HL-60 (cell line): ENCODE measurements around the gene BCL2L1.
A peak's percentile ranks its signal among the peaks of the same experiment; 100 is the strongest.

Experiments
- DNase-seq, 2 experiments: peaks; one replicate each; pipeline ENCODE4 v3.0.0-alpha.2; 2010 to 2020; ENCODE audit warnings: low read depth in 1 of 2, low spot score in 1 of 2
- H3K27ac ChIP-seq: fragments of 250-450 bp; sonication (Bioruptor Pico); replicated peaks from 2 replicates; pipeline ENCODE4 v1.5.1; 2020; ENCODE audit warnings: mild to moderate bottlenecking, moderate library complexity
- H3K27me3 ChIP-seq: fragments of 250-450 bp; sonication (Bioruptor Pico); 2 replicates; pipeline ENCODE4 v1.5.1; 2021; ENCODE audit warnings: mild to moderate bottlenecking, moderate library complexity; ENCODE audit not compliant: insufficient read depth, poor library complexity, severe bottlenecking
- H3K4me3 ChIP-seq: replicated peaks from 2 replicates; pipeline ENCODE4 v1.5.1; 2011; ENCODE audit warnings: mild to moderate bottlenecking, control low read depth, low read length; ENCODE audit not compliant: insufficient read depth
- CTCF ChIP-seq: IDR thresholded peaks from one replicate; pipeline ENCODE4 v1.5.1; 2011; ENCODE audit warnings: low read length, control low read depth, inconsistent platforms; ENCODE audit not compliant: insufficient read depth
- GABPA ChIP-seq: IDR thresholded peaks from 2 replicates; pipeline ENCODE4 v1.6.1; 2012; ENCODE audit warnings: low read depth
- POLR2AphosphoS5 ChIP-seq: IDR thresholded peaks from 2 replicates; pipeline ENCODE4 v1.6.1; 2012; ENCODE audit warnings: low read depth
- REST ChIP-seq: IDR thresholded peaks from 2 replicates; pipeline ENCODE4 v1.6.1; 2012; ENCODE audit warnings: low read depth; ENCODE audit not compliant: insufficient replicate concordance
- SPI1 ChIP-seq: IDR thresholded peaks from 2 replicates; pipeline ENCODE4 v1.6.1; 2012; ENCODE audit warnings: low read depth, mild to moderate bottlenecking, borderline replicate concordance

The BCL2L1 gene

GRCh38 chr20:31746068-31746878 is 23.6 kb upstream of the BCL2L1 start:
- no peak overlapping the region for H3K27ac ChIP-seq
- TF ChIP-seq GABPA, result no peak
- TF ChIP-seq REST, result no peak
- no peak for TF ChIP-seq SPI1
- TF ChIP-seq CTCF, result no peak
- no peak for TF ChIP-seq POLR2AphosphoS5

GRCh38 chr20:31740656-31741323 is 18.1 kb upstream of the BCL2L1 start:
- peak overlapping the region; percentile 85 for H3K4me3 ChIP-seq
- DNase-seq, result no peak
- no peak for TF ChIP-seq POLR2AphosphoS5
- no peak for TF ChIP-seq REST
- no peak for TF ChIP-seq SPI1
- TF ChIP-seq CTCF, result no peak
- no peak for TF ChIP-seq GABPA
- H3K27me3 ChIP-seq, result no peaks in the 10 kb centered on the region
- no peak overlapping the region; the same call in 1 of the 2 replicates for H3K27ac ChIP-seq

More at GRCh38 chr20:31746068-31746878, 23.6 kb upstream of the BCL2L1 start:
- Histone ChIP-seq H3K4me3 (no peak overlapping the region), H3K27me3 (no peaks in the 10 kb centered on the region)
- DNase-seq, result no peak

- H3K27me3 ChIP-seq, result no peaks in the 10 kb centered on the region
- H3K27ac ChIP-seq, result peak overlapping the region; percentile 82
- peak in 1 of 2 experiments; percentile 49 for DNase-seq
- peak overlapping the region; percentile 85 for H3K4me3 ChIP-seq
- TF ChIP-seq CTCF (no peak), SPI1 (no peak), GABPA (no peak), POLR2AphosphoS5 (no peak), REST (no peak)
Measured at GRCh38 chr20:31740208-31740607, 17.5 kb upstream of the BCL2L1 start.
